Measurements from ENCODE around the gene ZNF48. TPM values are rescaled to one million over a fixed set of nuclear protein-coding genes. Genes with fewer than 3 reads are reported as not detected.
A peak's percentile ranks its signal among the peaks of the same experiment; 100 is the strongest.

Gene ZNF48
- total RNA-seq, 2 experiments from 2014 or later, result 17.3 to 18.8 TPM

- Histone ChIP-seq H3K4me3 (ENCODE audit: low read depth, low read length, poor library complexity, severe bottlenecking) (peak overlapping the region; percentile 84), H2AFZ (ENCODE audit: low read length) (no peak overlapping the region; the same call in 1 of the 2 replicates), H3K9me3 (ENCODE audit: low read length) (no peaks in the 10 kb centered on the region), H3K4me2 (ENCODE audit: low read length) (peak overlapping the region; percentile 86), H3K36me3 (ENCODE audit: insufficient read depth, low read length) (peaks cover 27% of the 10 kb centered on the region), H3K4me1 (ENCODE audit: insufficient read depth, low read length, poor library complexity, severe bottlenecking) (peaks cover 28% of the 10 kb centered on the region), H3K79me2 (ENCODE audit: insufficient read depth, low read depth, low read length) (peaks cover 12% of the 10 kb centered on the region; the same call in 1 of the 2 replicates), H3K27ac (ENCODE audit: low read depth, low read length, poor library complexity, severe bottlenecking) (peak overlapping the region; percentile 82), H3K9me2 (ENCODE audit: insufficient read depth, low read length) (no peaks in the 10 kb centered on the region), H4K20me1 (ENCODE audit: insufficient read depth, low read length) (no peaks in the 10 kb centered on the region)
- TF ChIP-seq EZH2phosphoT487 (IDR thresholded peaks at IDR 0.05; ENCODE audit: borderline replicate concordance, low read depth, low read length) (no peak), CTCF (conservative IDR thresholded peaks at IDR 0.05; ENCODE audit: low read length) (no peak)
- no TSS peak for BruUV-seq (replicated peaks)
- ChIA-PET CTCF (ENCODE audit: unreplicated experiment) (interaction anchor here (0.6 to 1.4 kb wide), 3 partner anchors 22 to 221 kb away, joined by 4 to 5 read pairs (median 4); partner anchors contain the start of genes DCTPP1 and SEPTIN1), POLR2A (interaction anchor here (1.1 to 5.0 kb wide), 7 partner anchors 10 to 58 kb away, joined by 3 to 19 read pairs (median 5); partner anchors contain the start of genes SEPTIN1, TBC1D10B and ZNF48)
- intact Hi-C loops (cut with micrococcal nuclease; ENCODE audit: unreplicated experiment), result loop anchor here (2.0 to 10.0 kb wide), 2 partner anchors 29 to 313 kb away; partner anchors contain the start of genes TBX6 and YPEL3
- DNase-seq (ENCODE audit: low spot score), result no peak
Measured at GRCh38 chr16:30407804-30408534, 12.7 kb downstream of the ZNF48 start.

- Histone ChIP-seq H3K9me3 (ENCODE audit: low read length) (no peaks in the 10 kb centered on the region), H3K36me3 (ENCODE audit: insufficient read depth, low read length) (peaks cover 41% of the 10 kb centered on the region), H2AFZ (ENCODE audit: low read length) (0 out of 2 replicates have a peak overlapping the region, but pooled peaks have one; percentile 8), H4K20me1 (ENCODE audit: insufficient read depth, low read length) (no peaks in the 10 kb centered on the region), H3K9me2 (ENCODE audit: insufficient read depth, low read length) (no peaks in the 10 kb centered on the region), H3K27ac (ENCODE audit: low read depth, low read length, poor library complexity, severe bottlenecking) (peak overlapping the region; percentile 82), H3K4me3 (ENCODE audit: low read depth, low read length, poor library complexity, severe bottlenecking) (peak overlapping the region; percentile 55), H3K79me2 (ENCODE audit: insufficient read depth, low read depth, low read length) (peaks cover 12% of the 10 kb centered on the region; the same call in 1 of the 2 replicates), H3K4me2 (ENCODE audit: low read length) (peak overlapping the region; percentile 86), H3K4me1 (ENCODE audit: insufficient read depth, low read length, poor library complexity, severe bottlenecking) (peaks cover 28% of the 10 kb centered on the region)
- DNase-seq (ENCODE audit: low spot score), result peak; percentile 94
- POLR2A ChIA-PET, result interaction anchor here (0.7 to 5.0 kb wide), 4 partner anchors 26 to 63 kb away, joined by 3 to 19 read pairs (median 6); partner anchors contain the start of genes SEPTIN1 and TBC1D10B
- intact Hi-C loops (cut with micrococcal nuclease; ENCODE audit: unreplicated experiment), result loop anchor here (1.0 to 10.0 kb wide), 3 partner anchors 31 to 315 kb away; partner anchors contain the start of genes TBX6 and YPEL3
- CTCF ChIA-PET (ENCODE audit: unreplicated experiment), result interaction anchor here (0.6 to 1.7 kb wide), 3 partner anchors 8 to 39 kb away, joined by 3 to 6 read pairs (median 3); partner anchors contain the start of gene DCTPP1
- no TSS peak for BruUV-seq (replicated peaks)
- TF ChIP-seq CTCF (conservative IDR thresholded peaks at IDR 0.05; ENCODE audit: low read length) (peak; percentile 97), EZH2phosphoT487 (IDR thresholded peaks at IDR 0.05; ENCODE audit: borderline replicate concordance, low read depth, low read length) (no peak)
Measured at GRCh38 chr16:30409125-30410060, 14.2 kb downstream of the ZNF48 start.

Measured in OCI-LY7 (cell line).